ENCODE measurements around the gene CDC20B. TPM values are rescaled to one million over a fixed set of nuclear protein-coding genes. Genes with fewer than 3 reads are reported as not detected.

The CDC20B gene
- total RNA-seq, 1 experiment from 2014 or later: 0.26 TPM

GRCh38 chr5:55191165-55191564, 18.2 kb upstream of the CDC20B start:
- Histone ChIP-seq H3K4me2 (ENCODE audit: insufficient read depth, insufficient read length, low read length) (no peak overlapping the region), H4K8ac (replicated peaks; ENCODE audit: insufficient read length, low read depth, low read length) (no peak overlapping the region), H3K79me1 (ENCODE audit: insufficient read depth, low read depth, low read length, poor library complexity, severe bottlenecking) (no peaks in the 10 kb centered on the region), H3K4ac (ENCODE audit: low read depth, low read length) (no peak overlapping the region), H4K91ac (ENCODE audit: insufficient read length, low read depth, low read length) (no peak overlapping the region), H3K27ac (ENCODE audit: insufficient read length, low read depth, low read length) (no peak overlapping the region), H3K23me2 (ENCODE audit: insufficient read length, low read depth, low read length, poor library complexity, severe bottlenecking) (no peaks in the 10 kb centered on the region), H3K14ac (ENCODE audit: insufficient read depth, low read length) (no peak overlapping the region), H3K18ac (ENCODE audit: insufficient read length, low read depth, low read length) (no peak overlapping the region), H3K56ac (ENCODE audit: insufficient read length, low read depth, low read length) (no peak overlapping the region), H2BK12ac (ENCODE audit: insufficient read length, low read depth, low read length) (no peak overlapping the region), H3K9me3 (ENCODE audit: control insufficient read depth, low read depth, low read length) (no peaks in the 10 kb centered on the region), H4K20me1 (ENCODE audit: control insufficient read depth, insufficient read depth, insufficient read length) (no peaks in the 10 kb centered on the region), H3K4me1 (ENCODE audit: insufficient read depth, low read length) (no peaks in the 10 kb centered on the region), H3K9ac (ENCODE audit: extremely low read depth, insufficient read length, low read length) (no peak overlapping the region), H3K23ac (ENCODE audit: insufficient read length, low read depth, low read length) (no peak overlapping the region), H2AK5ac (ENCODE audit: insufficient read length, low read length) (no peak overlapping the region), H2BK5ac (ENCODE audit: insufficient read length, low read length) (no peak overlapping the region), H2AFZ (ENCODE audit: low read length) (no peak overlapping the region), H3K79me2 (ENCODE audit: insufficient read depth, low read length) (no peaks in the 10 kb centered on the region), H2BK15ac (ENCODE audit: low read depth, low read length) (no peak overlapping the region), H2BK120ac (ENCODE audit: low read depth, low read length, poor library complexity, severe bottlenecking) (no peak overlapping the region), H3K27me3 (ENCODE audit: insufficient read depth, low read length) (no peaks in the 10 kb centered on the region), H4K5ac (ENCODE audit: insufficient read length, low read depth, low read length) (no peak overlapping the region), H2BK20ac (ENCODE audit: low read depth, low read length, poor library complexity, severe bottlenecking) (no peak overlapping the region), H3T11ph (ENCODE audit: low read length) (no peak overlapping the region)
- TF ChIP-seq CTCF (conservative IDR thresholded peaks at IDR 0.05): no peak
- no peak overlapping the region for H3K4me3 Mint-ChIP-seq
- no peaks in the 10 kb centered on the region for H3K9me3 Mint-ChIP-seq
- H3K27me3 Mint-ChIP-seq (ENCODE audit: low read depth): peaks cover 42% of the 10 kb centered on the region
- no peak overlapping the region for H3K27ac Mint-ChIP-seq
- no peak for DNase-seq
- H3K36me3 Mint-ChIP-seq (ENCODE audit: insufficient read depth in 1 of 3, low read depth in 3 of 3): no peaks in the 10 kb centered on the region
- no CpG with 5 or more reads among the region's 2 CpGs for WGBS (ENCODE audit: extremely low coverage, insufficient read length, low lambda C conversion rate)
- H3K4me1 Mint-ChIP-seq: no peaks in the 10 kb centered on the region
